ENCODE measurements around the gene POLR2E.
"Not testable (repeated sequence)": the region's sequence is repeated elsewhere in the genome, so short reads cannot be mapped to it uniquely, and the experiment has no call there.

Gene POLR2E

GRCh38 chr19:1125601-1126467 lies 30.7 kb upstream of the POLR2E start:
- DNase-seq (ENCODE audit: low spot score) = no peak

DNA sequence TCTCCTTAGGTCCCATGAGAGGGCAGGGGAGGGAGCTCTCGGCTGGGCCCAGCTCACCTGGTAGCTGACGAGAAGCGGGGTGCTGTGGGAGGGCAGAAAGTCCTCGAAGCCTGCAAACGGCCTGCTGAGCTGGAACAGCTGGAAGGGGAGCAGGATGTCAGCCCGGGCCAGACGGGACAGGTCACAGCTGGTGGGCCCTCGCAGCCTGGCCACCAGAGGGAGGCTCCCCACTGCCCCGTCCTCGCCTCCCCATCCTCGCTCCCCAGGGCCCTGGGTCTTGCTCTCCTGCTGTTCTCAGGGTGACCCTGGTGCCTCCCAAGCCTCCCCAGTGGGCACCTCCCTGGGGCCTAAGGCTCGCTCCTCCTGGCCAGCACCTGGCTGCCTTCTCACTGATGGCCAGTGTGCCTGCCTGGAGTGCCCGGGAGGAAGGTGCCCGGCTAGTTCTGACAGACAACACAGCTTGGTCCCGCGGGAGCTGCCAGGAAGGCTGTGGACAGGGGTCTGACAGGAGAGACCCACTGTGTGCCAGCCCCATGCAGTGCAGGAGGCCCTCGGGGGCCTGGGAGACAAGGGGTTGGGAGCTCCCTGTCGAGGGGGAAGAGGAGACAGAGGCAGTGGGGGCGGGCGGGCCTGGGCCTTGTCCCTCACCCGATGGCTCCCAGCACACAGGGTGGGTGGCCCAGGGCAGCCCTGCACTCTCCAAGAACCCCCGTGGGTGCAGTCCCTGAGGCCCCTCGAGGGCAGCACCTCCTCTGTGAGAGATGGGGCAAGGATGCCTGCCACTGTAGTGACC lies 28.9 kb upstream of the POLR2E start:
- no peak for DNase-seq (ENCODE audit: low spot score)

GRCh38 chr19:1123381-1123780 lies 28.2 kb upstream of the POLR2E start:
- no peak for DNase-seq (ENCODE audit: low spot score)

- DNase-seq (ENCODE audit: low spot score) = peak; percentile 27
These were observed 27.8 kb upstream of the POLR2E start for GRCh38 chr19:1122972-1123363.

DNA sequence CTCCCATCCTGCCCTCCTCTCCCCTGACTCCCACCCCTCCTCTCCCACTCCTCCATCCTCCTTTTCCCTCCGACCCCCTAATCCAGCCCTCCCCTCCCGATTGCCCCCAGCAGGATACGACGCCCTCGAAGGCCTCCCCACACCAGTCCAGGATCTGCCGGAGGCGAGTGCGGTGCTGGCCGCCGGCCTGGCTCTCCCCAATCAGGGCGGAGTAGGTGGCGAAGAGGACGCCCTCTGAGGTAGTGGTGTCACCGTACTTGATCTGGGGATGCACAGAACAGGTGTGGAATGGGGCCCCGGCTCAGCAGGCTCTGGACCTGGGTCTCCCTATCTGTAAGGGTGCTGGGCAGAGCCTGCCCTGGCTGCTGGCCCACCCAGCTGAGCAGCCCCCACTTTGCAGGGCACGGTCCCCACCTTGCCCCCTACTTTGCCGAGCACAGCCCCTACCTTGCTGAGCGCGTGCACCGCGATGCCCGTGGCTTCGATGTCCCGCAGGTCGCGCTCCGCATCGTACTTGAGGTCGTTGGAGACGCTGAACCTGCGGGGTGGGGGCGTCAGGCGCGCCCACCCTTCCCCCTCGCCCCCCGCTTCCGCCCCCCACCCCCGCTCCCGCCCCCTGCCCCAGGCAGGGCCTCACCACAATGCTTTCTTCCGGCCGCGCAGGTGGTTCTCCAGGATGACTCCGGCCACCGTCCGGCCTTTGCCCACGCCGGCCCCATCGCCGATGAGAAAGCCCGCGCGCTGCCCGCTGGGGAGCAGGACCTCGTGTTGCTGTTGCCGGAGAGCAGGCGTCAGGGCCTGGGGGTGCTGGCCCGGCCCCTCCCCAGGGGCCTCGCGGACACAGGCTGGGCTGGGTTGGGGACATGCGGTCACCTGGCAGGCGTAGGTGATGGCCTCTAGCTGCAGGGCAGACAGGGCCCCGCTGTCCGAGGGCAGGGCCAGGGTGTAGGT lies 27.1 kb upstream of the POLR2E start:
- DNase-seq (ENCODE audit: low spot score) = no peak

- no peak for DNase-seq (ENCODE audit: low spot score)
These were observed 26.2 kb upstream of the POLR2E start for GRCh38 chr19:1121395-1121794.

DNA sequence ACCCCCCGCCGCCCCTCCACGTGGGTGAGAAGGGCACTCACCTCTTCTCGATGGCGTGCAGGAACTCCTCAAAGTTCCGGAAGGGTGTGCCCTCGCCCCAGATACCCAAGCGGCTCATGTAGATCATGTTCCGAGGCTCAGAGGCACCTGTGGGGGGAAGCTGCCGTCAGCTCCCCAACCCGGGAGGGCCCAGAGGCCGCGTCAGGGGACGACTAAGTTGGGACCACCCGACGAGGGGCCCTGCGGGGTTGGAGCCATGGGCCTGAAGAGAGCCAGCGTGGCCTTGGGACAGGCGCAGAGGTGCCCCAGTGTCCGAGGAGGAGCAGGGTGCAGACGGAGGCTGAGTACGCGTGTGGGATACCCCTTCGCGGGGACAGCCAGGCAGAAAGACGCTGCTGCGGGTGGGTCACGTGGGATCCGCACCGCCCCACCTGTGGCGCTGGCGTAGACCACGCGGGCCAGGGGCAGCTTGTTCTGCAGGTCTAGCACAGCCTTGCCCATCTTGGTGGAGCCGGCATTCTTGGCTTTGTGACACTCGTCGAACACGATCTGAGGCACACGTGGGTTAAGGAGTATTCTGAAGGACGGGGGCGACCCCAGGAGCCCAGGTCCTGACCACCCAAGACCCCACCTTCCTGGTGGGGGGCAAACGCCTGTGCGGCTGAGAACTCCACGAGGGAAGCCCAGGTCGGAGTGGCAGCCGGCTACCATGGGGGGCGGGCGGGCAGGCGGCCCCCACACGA lies 24.5 kb upstream of the POLR2E start:
- no peak for DNase-seq (ENCODE audit: low spot score)

GRCh38 chr19:1118999-1119398 lies 23.8 kb upstream of the POLR2E start:
- no peak for DNase-seq (ENCODE audit: low spot score)

GRCh38 chr19:1117654-1118053 lies 22.5 kb upstream of the POLR2E start:
- DNase-seq (ENCODE audit: low spot score) = no peak

DNA sequence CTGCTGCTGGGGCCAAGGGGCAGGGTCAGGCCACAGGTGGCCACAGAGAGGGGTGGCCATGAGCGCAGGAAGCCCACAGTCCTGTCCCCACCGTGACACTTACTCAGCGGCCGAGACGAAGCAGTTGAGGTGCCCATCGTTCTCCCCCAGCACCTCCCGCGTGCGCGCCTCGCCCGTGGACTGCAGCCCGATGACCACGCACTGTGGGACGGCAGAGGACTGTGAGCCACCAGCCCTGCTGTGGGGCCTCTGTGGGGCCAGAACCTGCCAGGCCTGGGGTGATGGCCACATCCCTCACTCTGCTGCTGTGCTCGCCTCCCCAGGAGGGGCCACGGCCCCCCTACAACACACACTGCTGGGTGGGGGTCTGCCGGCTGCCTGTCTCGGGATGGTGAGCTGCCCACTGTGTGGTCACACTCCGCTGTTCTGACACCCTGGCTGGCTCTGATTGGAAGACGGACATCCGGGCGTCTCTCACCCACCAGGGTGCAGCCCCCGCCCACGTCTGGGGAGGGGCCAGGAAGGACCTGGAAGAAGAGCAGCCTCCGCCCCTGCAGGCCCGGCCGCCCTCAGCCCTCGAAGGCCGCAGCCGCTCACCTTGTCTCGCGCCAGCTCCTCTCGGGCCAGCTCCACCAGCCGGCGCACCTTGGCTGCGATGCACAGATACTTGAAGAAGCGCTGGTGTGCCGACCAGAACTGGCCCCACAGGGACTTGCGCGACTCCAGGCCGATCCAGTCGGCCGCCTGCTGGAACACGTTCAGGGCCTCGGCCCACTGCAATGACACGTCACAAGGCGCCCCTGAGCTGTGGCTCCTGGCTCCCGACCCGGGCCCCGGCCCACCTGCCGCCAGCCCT lies 21.8 kb upstream of the POLR2E start:
- no peak for DNase-seq (ENCODE audit: low spot score)

DNA sequence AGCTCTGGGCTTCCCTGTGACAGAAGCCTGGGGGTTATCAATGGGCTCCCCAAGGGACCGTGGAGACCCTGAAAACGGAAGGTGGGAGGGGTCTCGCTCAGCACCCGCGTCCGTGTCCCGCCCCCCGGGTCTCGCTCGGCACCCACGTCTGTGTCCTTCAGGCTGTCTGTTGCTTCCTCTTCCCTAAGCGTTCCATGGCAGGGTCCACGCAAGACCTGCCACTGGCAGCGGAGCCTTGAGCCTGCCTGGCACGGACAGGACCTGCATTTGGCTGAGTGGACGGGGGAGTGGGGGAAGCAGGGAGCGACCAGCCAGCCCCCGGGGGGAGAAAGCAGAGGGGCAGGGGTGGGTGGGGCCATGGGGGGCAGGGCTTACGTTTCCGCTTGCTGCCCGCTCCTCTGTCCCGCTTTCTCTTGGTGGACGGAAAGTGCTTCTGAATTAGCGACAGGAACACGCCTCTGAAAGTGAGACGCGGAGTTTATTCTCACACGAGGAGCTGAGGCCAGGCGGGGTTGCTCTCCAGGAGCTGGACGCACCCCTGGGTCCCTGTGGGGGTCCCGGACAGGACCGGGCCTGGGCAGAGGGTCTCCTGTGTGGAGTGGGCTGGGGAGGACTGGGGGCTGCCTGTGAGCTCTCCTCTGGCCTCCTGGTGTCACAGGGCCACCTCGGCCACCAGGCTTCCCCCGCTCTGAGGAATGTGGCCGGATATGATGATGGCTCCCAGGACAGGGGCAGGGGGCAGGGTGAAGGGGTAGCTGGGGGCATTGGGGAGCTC lies 20.7 kb upstream of the POLR2E start:
- DNase-seq (ENCODE audit: low spot score) = no peak

DNA sequence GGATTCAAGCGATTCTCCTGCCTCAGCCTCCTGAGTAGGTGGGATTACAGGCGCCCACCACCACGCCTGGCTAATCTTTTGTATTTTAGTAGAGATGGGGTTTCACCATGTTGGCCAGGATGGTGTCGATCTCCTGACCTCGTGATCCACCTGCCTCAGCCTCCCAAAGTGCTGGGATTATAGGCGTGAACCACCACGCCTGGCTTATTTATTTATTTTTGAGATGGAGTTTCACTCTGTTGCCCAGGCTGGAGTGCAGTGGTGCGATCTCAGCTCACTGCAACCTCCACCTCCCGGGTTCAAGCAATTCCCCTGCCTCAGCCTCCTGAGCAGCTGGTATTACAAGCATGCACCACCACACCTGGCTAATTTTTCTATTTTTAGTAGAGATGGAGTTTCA lies 19.6 kb upstream of the POLR2E start:
- DNase-seq (ENCODE audit: low spot score) = not testable (repeated sequence)

DNA sequence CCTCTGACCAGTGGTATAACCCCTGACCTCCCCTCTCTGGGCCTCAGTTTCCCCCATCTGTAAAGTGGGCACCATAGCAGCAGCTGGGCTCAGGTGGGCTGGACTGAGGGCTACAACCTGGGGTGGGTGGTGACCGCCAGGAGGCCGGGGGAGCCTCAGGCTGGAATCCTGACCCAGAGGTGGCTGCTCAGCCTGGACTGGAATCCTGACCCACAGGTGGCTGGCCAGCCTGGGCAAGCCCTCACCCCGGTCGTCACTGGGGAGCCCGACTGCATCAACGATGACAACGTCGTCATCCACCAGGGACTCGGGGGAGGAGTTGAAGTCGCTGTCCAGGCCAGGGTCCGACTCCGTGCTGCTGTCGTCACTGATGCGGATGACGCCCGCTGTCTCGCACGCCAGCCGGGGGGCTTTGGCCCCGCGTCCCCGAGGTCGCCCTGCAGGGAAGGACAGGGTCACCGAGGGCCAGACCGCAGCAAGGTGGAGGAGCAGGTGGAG lies 18.9 kb upstream of the POLR2E start:
- no peak for DNase-seq (ENCODE audit: low spot score)

DNA sequence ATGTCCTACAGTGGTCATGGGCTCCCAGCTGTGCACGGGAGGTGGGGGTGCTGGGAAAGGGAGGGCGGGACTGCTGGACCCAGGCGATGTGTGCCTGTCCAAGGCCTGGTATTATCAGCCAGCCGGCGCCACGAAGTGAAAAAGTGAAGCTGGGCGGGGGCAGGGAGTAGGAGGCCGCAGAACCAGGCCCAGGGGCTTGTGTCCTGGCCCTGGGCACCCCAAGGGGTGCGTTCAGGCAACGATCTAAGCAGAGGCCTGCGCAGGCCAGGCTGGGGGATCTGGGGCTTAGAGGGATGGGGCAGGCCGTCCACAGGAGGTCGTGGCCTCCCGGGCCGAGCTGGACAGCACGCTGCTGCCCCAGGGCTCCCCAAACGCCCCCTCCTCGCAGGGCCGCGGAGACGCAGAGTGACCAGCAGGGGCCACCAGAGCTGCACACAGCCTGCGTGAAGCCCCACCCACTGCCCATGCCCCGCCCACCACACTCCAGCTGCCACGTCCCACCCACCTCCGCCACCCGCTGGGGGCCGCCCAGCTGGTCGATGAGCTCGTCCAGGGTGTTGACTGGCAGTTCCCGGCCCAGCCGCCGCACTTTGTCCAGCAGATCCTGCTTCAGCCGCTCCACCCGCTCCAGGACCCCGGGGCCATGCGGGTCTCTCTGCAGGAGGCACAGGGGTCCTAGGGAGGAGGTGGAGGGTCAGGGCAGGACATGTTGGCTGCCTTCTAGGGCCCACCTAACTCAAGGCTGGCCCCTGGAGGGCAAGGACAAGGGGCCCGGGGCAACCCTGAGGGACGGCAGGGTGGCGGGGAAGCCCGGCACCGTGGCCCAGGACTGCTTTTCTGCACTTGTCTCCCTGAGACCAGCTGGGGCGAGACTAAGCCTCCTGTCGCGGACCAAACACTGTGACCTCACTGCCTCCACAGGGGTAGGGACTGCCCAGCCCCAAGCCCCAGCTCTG lies 18.1 kb upstream of the POLR2E start:
- DNase-seq (ENCODE audit: low spot score) = peak; percentile 58

DNA sequence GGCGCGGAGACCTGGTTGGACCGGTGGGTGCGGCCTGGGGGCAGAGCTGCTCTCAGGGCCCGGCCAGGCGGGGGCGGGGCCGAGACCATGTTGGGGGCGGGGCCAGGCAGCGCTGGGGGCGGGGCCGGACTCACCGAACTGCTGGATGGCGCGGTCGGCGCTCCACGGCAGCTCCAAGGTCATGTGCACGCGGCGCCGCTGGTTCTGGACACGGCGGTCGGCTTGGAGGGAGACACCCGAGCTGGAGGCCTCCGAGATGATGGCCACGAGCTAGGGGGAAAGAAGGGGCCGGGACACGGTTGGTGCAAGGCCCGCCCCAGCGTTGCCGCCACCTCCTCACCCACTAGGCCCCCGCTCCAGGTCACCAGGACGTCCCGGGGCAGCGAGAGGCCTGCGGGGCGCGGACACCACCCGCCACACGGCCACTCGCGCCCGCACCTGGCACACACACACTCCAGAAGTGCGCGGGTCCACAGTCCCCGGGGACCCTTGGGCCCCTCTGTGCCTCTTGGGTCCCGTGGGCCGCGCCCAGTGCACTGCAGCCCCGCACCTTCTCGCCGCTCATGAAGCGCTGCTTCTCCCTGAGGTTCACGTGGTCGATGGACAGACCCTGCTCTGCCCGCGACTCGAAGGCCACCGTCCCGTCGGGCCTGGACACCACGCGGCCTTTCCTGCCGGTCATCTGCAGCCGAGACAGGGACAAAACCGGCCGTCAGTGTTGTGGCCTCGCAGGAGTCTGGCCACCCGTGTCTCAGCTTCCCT lies 17.3 kb upstream of the POLR2E start:
- no peak for DNase-seq (ENCODE audit: low spot score)

GRCh38 chr19:1111641-1112267 lies 16.6 kb upstream of the POLR2E start:
- no peak for DNase-seq (ENCODE audit: low spot score)

Data from LoVo (cell line).